Stomach (tissue), 4 donors: ENCODE data around the gene DLG2.

Experiments used
- CTCF ChIP-seq, 7 experiments: fragments of 450-650 bp in 4 of 7; fragments of 200-600 bp in 3 of 7; sonication (generic) in 3 of 7; IDR thresholded peaks; one replicate each; pipeline ENCODE4 v1.5.1; 2016 to 2019; ENCODE audit warnings: antibody characterized with exemption in 7 of 7, control low read depth in 2 of 7, mild to moderate bottlenecking in 1 of 7
- EP300 ChIP-seq: sonication (generic); formaldehyde crosslinking; IDR thresholded peaks from one replicate; pipeline ENCODE4 v1.6.1; 2017; ENCODE audit warnings: antibody characterized with exemption
- POLR2A ChIP-seq, 4 donors: fragments of 450-650 bp; IDR thresholded peaks; one replicate each; pipeline ENCODE4 v1.6.1; 2016; ENCODE audit warnings: antibody characterized with exemption in 4 of 4, control low read depth in 2 of 4, mild to moderate bottlenecking in 1 of 4, moderate library complexity in 1 of 4
- POLR2AphosphoS5 ChIP-seq, 3 donors: sonication (generic); formaldehyde crosslinking; IDR thresholded peaks; one replicate each; pipeline ENCODE4 v1.6.1; 2016; ENCODE audit warnings: antibody characterized with exemption in 3 of 3

- TF ChIP-seq POLR2A (IDR thresholded peaks at IDR 0.05) (no peak), CTCF (IDR thresholded peaks at IDR 0.05) (no peak), EP300 (no peak), POLR2AphosphoS5 (IDR thresholded peaks at IDR 0.05) (no peak)
Observed at GRCh38 chr11:84140386-84141169, 1486.6 kb downstream of the DLG2 start.
